A549 (cell line): ENCODE measurements around the gene ELMO2. TPM values are rescaled to one million over a fixed set of nuclear protein-coding genes. Genes with fewer than 3 reads are reported as not detected.

Source experiments
- ATAC-seq, 2 experiments: fragments of 200-7000 bp in 1 of 2; fragments of >200 bp in 1 of 2; cut with Nextera tagmentation in 1 of 2; cut with Tn5 transposase in 1 of 2; 3 replicates each; pipeline versions ENCODE4 v1.8.0 to v1.9.1; 2018 to 2020; ENCODE audit warnings: mild to moderate bottlenecking in 1 of 2, moderate library complexity in 1 of 2
- CTCF ChIA-PET: fragments of 300-600 bp; sonication (Branson Sonifier 250); formaldehyde crosslinking; extraction: SDS; loops from one replicate; lab custom pipeline; 2021; ENCODE audit warnings: antibody characterized with exemption, inconsistent platforms; lab: Yijun Ruan, JAX
- POLR2A ChIA-PET: fragments of 350-600 bp; formaldehyde crosslinking; extraction: SDS; loops from one replicate; lab custom pipeline; 2021; ENCODE audit warnings: antibody characterized with exemption, inconsistent platforms; lab: Yijun Ruan, JAX
- DNase-seq, 2 experiments: peaks; one replicate each; pipeline versions ENCODE4 v3.0.0 to v3.0.0-alpha.2; 2011 to 2016; ENCODE audit warnings: low read depth in 1 of 2, low spot score in 1 of 2
- FAIRE-seq: peaks from 2 replicates; lab custom pipeline; 2011; peaks lifted over from hg19 to GRCh38; lab: Jason Lieb, UNC
- H3K27ac ChIP-seq, 2 experiments: fragments of >200 bp; sonication (Bioruptor Twin); formaldehyde crosslinking; 3 replicates each; pipeline ENCODE4 v1.5.1; 2016 to 2017
- H3K4me1 ChIP-seq: fragments of >200 bp; sonication (Bioruptor Twin); formaldehyde crosslinking; 3 replicates; pipeline ENCODE4 v1.6.1; 2016
- H3K4me2 ChIP-seq: fragments of >200 bp; sonication (Bioruptor Twin); formaldehyde crosslinking; 3 replicates; pipeline ENCODE4 v1.6.1; 2016
- H3K4me3 ChIP-seq: fragments of >200 bp; sonication (Bioruptor Twin); formaldehyde crosslinking; 3 replicates; pipeline ENCODE4 v1.5.1; 2016
- H3K9me3 ChIP-seq: fragments of >200 bp; sonication (Bioruptor Twin); formaldehyde crosslinking; 3 replicates; pipeline ENCODE4 v1.6.1; 2016
- ATOH8 ChIP-seq: fragments of 250-450 bp; sonication (Bioruptor Pico); IDR thresholded peaks from 2 replicates; pipeline ENCODE4 v1.5.0; 2020; ENCODE audit warnings: low read depth, mild to moderate bottlenecking, moderate library complexity
- BHLHE40 ChIP-seq: IDR thresholded peaks from 2 replicates; pipeline ENCODE4 v1.6.1; 2012; ENCODE audit warnings: low read depth, low read length, inconsistent platforms
- CHD2 ChIP-seq: fragments of 150-350 bp; IDR thresholded peaks from 2 replicates; pipeline ENCODE4 v1.6.1; 2014; ENCODE audit warnings: low read length; ENCODE audit not compliant: partially characterized antibody
- CHD4 ChIP-seq: fragments of 200-600 bp; sonication (generic); IDR thresholded peaks from 2 replicates; pipeline ENCODE4 v1.6.1; 2016; ENCODE audit warnings: antibody characterized with exemption, mild to moderate bottlenecking, borderline replicate concordance
- E2F6 ChIP-seq: IDR thresholded peaks from 2 replicates; pipeline ENCODE4 v1.6.1; 2012; ENCODE audit warnings: low read depth, borderline replicate concordance
- EHF ChIP-seq: fragments of 250-450 bp; sonication (Bioruptor Pico); IDR thresholded peaks from 2 replicates; pipeline ENCODE4 v1.5.0; 2020; ENCODE audit warnings: mild to moderate bottlenecking
- ELK1 ChIP-seq: fragments of 150-350 bp; IDR thresholded peaks from 2 replicates; pipeline ENCODE4 v1.6.1; 2014; ENCODE audit warnings: low read depth, mild to moderate bottlenecking, low read length
- HES2 ChIP-seq: fragments of >200 bp; sonication (Bioruptor Twin); formaldehyde crosslinking; IDR thresholded peaks from 2 replicates; pipeline ENCODE4 v1.6.1; 2016
- HEYL ChIP-seq: fragments of 250-450 bp; sonication (Bioruptor Pico); IDR thresholded peaks from 2 replicates; pipeline ENCODE4 v1.8.0; 2021; ENCODE audit warnings: mild to moderate bottlenecking, moderate library complexity
- HOXA7 ChIP-seq: fragments of 250-450 bp; sonication (Bioruptor Pico); IDR thresholded peaks from 2 replicates; pipeline ENCODE4 v1.5.0; 2020; ENCODE audit warnings: mild to moderate bottlenecking, moderate library complexity
- KDM1A ChIP-seq: fragments of 200-600 bp; sonication (generic); IDR thresholded peaks from 2 replicates; pipeline ENCODE4 v1.6.1; 2016; ENCODE audit warnings: low read depth, mild to moderate bottlenecking
- MYC ChIP-seq: IDR thresholded peaks from 2 replicates; pipeline ENCODE4 v1.6.1; 2012; ENCODE audit warnings: mild to moderate bottlenecking, inconsistent platforms, low read length, improper control_type of control experiment, borderline replicate concordance
- PHF8 ChIP-seq: fragments of 200-600 bp; sonication (generic); IDR thresholded peaks from 2 replicates; pipeline ENCODE4 v1.6.1; 2016; ENCODE audit warnings: low read depth, mild to moderate bottlenecking, antibody characterized with exemption, moderate library complexity, borderline replicate concordance
- POLR2AphosphoS2 ChIP-seq: conservative IDR thresholded peaks from 2 replicates; pipeline ENCODE4 v1.6.1; 2012; ENCODE audit warnings: low read length, improper control_type of control experiment, inconsistent platforms
- RAD21 ChIP-seq, 2 experiments: fragments of >200 bp in 1 of 2; sonication (Bioruptor Twin) in 1 of 2; formaldehyde crosslinking in 1 of 2; IDR thresholded peaks in 1 of 2; conservative IDR thresholded peaks in 1 of 2; 2 replicates in 1 of 2; 3 replicates in 1 of 2; pipeline ENCODE4 v1.6.1; 2012 to 2018; ENCODE audit warnings: inconsistent platforms in 1 of 2
- RARB ChIP-seq: fragments of 250-450 bp; sonication (Bioruptor Pico); IDR thresholded peaks from 2 replicates; pipeline ENCODE4 v1.8.0; 2021; ENCODE audit warnings: mild to moderate bottlenecking, moderate library complexity
- RNF2 ChIP-seq: fragments of 200-600 bp; sonication (generic); IDR thresholded peaks from 2 replicates; pipeline ENCODE4 v1.6.1; 2016; ENCODE audit warnings: low read depth, mild to moderate bottlenecking, antibody characterized with exemption, moderate library complexity, borderline replicate concordance
- SREBF2 ChIP-seq: fragments of 450-650 bp; IDR thresholded peaks from 2 replicates; pipeline ENCODE4 v1.6.1; 2014; ENCODE audit warnings: mild to moderate bottlenecking, moderate library complexity
- TFCP2L1 ChIP-seq: fragments of 250-450 bp; sonication (Bioruptor Pico); IDR thresholded peaks from 2 replicates; pipeline ENCODE4 v1.5.0; 2021; ENCODE audit warnings: mild to moderate bottlenecking
- USF2 ChIP-seq: fragments of 450-650 bp; IDR thresholded peaks from 2 replicates; pipeline ENCODE4 v1.6.1; 2014; ENCODE audit warnings: antibody characterized with exemption
- ZFP36 ChIP-seq: fragments of 450-650 bp; IDR thresholded peaks from 2 replicates; pipeline ENCODE4 v1.6.1; 2014; ENCODE audit warnings: borderline replicate concordance; ENCODE audit not compliant: partially characterized antibody
- ZNF302 ChIP-seq: fragments of 250-450 bp; sonication (Bioruptor Pico); IDR thresholded peaks from 2 replicates; pipeline ENCODE4 v1.9.0; 2021; ENCODE audit warnings: inconsistent platforms, mild to moderate bottlenecking, moderate library complexity
- WGBS: methylation state at CpG from one replicate; pipeline ENCODE4 v1.1.6; 2017; ENCODE audit errors: missing lambda C conversion rate; 5-methylcytosine and 5-hydroxymethylcytosine counted together
- polyA plus RNA-seq, 4 experiments: library from polyadenylated mRNA; depleted of rRNA in 3 of 4; stranded (reverse); fragments of >200 nt; fragmentation: RNase III in 1 of 4; extraction: RNeasy Plus Mini Kit Qiagen cat#74134 plus additional on column Dnase treatment in 1 of 4; gene quantifications; 2 replicates in 3 of 4; 3 replicates in 1 of 4; pipeline ENCODE4 v1.2.3, GENCODE V29; 2011 to 2017

Gene ELMO2
- polyA plus RNA-seq, 2 of the 4 experiments (the other 2 are of a cell fraction) = 23.4 to 25.1 TPM

- no peak for TF ChIP-seq ATOH8
- TF ChIP-seq PHF8 = no peak
- no peak for TF ChIP-seq ZFP36
- TF ChIP-seq RARB (CRISPR knock-in tag) = no peak
- no peak overlapping the region for H3K27ac ChIP-seq
- ChIA-PET CTCF (interaction anchor here (0.6 to 1.9 kb wide), 3 partner anchors 12 to 53 kb away, joined by 3 to 5 read pairs (median 4); no protein-coding TSS in a partner anchor), POLR2A (no interaction called here)
- H3K4me1 ChIP-seq = peaks cover 7% of the 10 kb centered on the region
- H3K9me3 ChIP-seq = no peaks in the 10 kb centered on the region
- H3K4me3 ChIP-seq = no peak overlapping the region
- no peak for ATAC-seq
- no peak overlapping the region for H3K4me2 ChIP-seq
- FAIRE-seq = no peak
- no peak for DNase-seq
- 90% methylated on average over 2 of the region's 2 CpGs for WGBS
Observed at GRCh38 chr20:46401478-46401860, 4.9 kb downstream of the ELMO2 start.

- Histone ChIP-seq H3K4me2 (no peak overlapping the region), H3K27ac (no peak overlapping the region), H3K4me3 (no peak overlapping the region), H3K4me1 (peaks cover 7% of the 10 kb centered on the region), H3K9me3 (no peaks in the 10 kb centered on the region)
- POLR2A ChIA-PET = no interaction called here
- no peak for ATAC-seq
- CTCF ChIA-PET = interaction anchor here (0.7 to 1.9 kb wide), 4 partner anchors 11 to 378 kb away, joined by 3 to 4 read pairs (median 4); no protein-coding TSS in a partner anchor
- 84% methylated on average over 6 of the region's 6 CpGs for WGBS
- DNase-seq = no peak
- no peak for FAIRE-seq
- TF ChIP-seq ZNF302 (CRISPR knock-in tag) (no peak), TFCP2L1 (CRISPR knock-in tag) (no peak), SREBF2 (no peak), RNF2 (no peak), HES2 (no peak), POLR2AphosphoS2 (no peak), KDM1A (no peak), RAD21 (conservative IDR thresholded peaks at IDR 0.05 in 1 of 2, IDR thresholded peaks at IDR 0.05 in 1 of 2) (no peak), E2F6 (no peak), HOXA7 (no peak), USF2 (no peak), MYC (no peak), CHD2 (no peak), ATOH8 (no peak), HEYL (CRISPR knock-in tag) (no peak), CHD4 (no peak), BHLHE40 (no peak), ELK1 (no peak), EHF (no peak)
Observed at GRCh38 chr20:46400828-46401477, 5.5 kb downstream of the ELMO2 start.
